HG03432 (cell line): ENCODE data around the gene TUBB2A.
"Not testable (repeated sequence)": the region's sequence is repeated elsewhere in the genome, so short reads cannot be mapped to it uniquely, and the experiment has no call there.

Source experiments
- ATAC-seq: cut with Tn5 transposase; IDR thresholded peaks from one replicate; pipeline ENCODE4 v1.9.1; 2021; ENCODE audit warnings: mild to moderate bottlenecking, moderate library complexity; ENCODE audit not compliant: unreplicated experiment

The TUBB2A gene

DNA sequence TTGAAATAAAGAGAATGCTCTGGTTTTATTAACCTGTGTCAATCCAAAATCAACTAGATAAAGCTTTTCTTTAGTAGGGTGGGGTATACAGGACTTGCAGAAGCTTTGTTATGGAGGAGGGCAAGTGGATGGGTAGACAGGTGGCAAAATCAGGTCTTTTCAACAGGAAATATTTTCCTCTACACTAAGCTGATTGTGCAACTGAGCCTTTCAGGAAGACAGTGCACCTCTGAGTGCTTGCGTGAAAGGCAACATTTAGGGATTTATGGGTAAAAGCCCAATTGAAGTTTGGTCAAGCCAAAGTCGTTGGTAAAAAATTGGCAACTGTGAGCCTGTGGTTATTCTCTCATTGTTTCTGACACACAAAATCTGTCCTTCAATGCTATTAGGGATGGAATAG, 23.8 kb upstream of the TUBB2A start:
- ATAC-seq, result no peak

DNA sequence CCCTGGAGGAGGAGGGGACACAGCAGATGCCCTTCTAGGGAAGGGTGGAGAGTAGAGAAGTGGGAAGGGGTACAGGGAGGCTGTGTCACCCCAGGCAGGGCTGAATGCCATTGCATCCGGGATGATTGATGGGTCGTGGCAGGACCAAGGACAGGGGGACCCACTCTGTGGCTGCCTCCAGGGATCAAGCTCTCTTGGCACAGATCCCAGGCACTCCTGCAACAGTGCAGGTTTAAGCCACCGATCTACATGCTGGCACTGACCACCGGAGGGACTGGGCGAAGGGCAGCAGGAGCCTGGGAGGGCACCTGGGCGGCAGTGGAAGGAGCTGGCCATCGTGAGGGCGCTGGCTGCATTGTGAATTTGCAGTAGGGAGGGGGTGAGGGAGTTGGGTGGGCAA, 22.6 kb upstream of the TUBB2A start:
- ATAC-seq, result not testable (repeated sequence)

DNA sequence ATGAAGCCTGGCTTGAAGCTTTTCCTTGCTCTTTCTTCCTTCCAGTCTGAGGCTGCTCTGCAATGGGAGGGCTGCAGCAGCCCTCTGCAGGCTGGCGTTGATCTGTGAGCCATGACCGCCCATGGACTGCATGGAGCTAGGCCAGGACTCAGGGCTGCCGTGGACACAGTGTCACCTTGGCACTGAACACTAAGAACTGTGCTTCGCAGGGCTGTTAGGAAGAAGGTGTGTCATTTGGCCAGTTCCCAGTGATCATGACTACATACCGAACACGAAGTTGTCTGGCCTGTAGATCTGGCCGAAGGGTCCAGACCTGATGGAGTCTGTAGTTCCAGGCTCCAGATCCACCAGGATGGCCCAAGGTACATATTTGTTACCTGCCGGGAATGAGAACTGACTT, 21.3 kb upstream of the TUBB2A start:
- ATAC-seq, result not testable (repeated sequence)

DNA sequence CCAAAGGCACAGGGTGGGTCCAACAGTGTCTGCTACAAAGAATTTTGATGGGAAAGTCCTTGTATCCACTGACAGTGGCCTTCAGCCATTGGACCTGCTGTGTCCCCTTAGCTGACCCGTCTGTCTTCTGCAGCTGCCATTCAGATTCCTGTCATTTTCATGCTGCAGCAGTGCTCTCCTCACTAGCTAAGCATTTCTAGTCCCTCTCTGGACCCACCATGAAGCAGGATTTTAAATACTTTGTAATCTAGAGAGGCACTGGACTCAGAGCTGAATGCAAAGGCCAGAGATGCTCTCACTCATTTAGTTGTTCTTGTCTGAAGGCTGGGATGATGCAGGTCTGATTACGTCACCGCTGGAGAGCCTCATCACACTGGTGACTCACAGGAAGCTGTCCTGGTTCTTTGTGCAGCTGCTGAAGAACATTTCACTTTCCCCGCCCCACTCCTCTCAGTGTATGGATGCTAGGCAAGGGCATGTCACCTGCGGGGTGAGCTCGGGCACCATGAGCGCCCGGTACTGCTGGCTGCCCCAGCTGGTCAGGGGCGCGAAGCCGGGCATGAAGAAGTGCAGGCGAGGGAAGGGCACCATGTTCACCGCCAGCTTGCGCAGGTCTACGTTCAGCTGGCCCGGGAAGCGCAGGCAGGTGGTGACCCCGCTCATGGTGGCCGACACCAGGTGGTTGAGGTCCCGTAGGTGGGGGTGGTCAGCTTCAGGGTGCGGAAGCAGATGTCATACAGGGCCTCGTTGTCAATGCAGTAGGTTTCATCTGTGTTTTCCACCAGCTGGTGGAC, 19.4 kb upstream of the TUBB2A start:
- no peak for ATAC-seq

GRCh38 chr6:3175715-3176402, 18.5 kb upstream of the TUBB2A start:
- no peak for ATAC-seq

DNA sequence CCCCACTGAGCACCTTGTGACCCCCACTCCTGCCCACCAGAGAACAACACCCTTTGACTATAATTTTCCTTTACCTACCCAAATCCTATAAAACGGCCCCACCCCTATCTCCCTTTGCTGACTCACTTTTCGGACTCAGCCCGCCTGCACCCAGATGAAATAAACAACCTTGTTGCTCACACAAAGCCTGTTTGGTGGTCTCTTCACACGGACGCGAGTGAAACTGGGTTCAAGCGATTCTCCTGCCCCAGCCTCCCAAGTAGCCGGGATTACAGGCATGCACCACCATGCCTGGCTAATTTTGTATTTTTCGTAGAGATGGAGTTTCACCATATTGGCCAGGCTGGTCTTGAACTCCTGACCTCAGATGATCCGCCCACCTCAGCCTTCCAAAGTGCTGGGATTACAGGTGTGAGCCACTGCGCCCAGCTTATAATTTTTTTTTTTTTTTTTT, 16.3 kb upstream of the TUBB2A start:
- ATAC-seq, result not testable (repeated sequence)

DNA sequence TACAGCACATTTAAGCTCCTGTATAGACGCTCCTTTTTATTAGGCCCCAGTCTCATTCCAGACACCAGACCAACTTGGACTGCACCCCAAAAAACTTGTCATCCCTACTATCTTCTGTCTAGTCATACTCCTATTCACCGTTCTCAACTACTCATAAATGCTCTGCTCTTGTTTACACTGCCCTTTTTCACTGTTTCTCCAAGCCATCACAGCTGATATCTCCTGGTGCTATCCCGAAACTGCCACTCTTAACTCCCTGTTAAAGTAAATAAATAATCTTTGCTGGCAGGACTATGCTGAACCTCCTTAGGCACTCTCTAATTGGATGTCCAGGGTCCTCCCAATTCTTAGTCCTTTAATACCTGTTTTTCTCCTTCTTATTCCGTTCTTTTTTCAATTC, 15.4 kb upstream of the TUBB2A start:
- not testable (repeated sequence) for ATAC-seq

DNA sequence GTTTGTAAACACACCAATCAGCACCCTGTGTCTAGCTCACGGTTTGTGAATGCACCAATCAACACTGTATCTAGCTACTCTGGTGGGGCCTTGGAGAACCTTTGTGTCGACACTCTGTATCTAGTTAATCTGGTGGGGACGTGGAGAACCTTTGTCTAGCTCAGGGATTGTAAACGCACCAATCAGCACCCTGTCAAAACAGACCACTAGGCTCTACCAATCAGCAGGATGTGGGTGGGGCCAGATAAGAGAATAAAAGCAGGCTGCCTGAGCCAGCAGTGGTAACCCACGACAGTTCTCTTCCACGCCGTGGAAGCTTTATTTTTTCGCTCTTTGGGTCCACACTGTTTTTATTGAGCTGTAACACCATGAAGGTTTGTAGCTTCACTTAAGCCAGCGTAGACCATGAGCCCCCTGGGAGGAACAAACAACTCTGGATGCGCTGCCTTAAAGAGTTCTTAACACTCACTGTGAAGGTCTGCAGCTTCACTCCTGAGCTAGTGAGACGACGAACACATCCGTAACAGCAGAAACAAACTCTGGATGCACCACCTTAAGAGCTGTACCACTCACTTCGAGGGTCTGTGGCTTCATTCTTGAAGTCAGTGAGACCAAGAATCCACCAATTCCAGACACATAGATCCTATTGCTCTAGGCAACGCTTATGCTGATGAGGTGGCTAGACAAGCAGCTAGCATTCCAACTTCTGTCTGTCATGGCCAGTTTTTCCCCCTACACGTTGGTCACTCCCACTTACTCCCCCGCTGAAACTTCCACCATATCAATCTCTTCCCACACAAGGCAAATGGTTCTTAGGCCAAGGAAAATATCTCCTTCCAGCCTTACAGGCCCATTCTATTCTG, 14.2 kb upstream of the TUBB2A start:
- ATAC-seq, result not testable (repeated sequence)

DNA sequence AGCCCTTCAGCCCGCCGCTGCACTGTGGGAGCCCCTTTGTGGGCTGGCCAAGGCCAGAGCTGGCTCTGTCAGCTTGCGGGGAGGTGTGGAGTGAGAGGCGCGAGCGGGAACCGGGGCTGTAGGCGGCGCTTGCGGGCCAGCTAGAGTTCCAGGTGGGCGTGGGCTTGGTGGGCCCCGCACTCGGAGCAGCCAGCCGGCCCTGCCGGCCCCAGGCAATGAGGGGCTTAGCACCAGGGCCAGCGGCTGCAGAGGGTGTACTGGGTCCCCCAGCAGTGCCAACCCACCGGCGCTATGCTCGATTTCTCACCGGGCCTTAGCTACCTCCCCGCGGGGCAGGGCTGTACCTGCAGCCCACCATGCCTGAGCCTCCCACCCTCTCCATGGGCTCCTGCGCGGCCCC, 13.3 kb upstream of the TUBB2A start:
- ATAC-seq, result not testable (repeated sequence)

- ATAC-seq, result not testable (repeated sequence)
These were observed 10.7 kb upstream of the TUBB2A start for GRCh38 chr6:3168046-3168445.

GRCh38 chr6:3166535-3167225, 9.3 kb upstream of the TUBB2A start:
- not testable (repeated sequence) for ATAC-seq

DNA sequence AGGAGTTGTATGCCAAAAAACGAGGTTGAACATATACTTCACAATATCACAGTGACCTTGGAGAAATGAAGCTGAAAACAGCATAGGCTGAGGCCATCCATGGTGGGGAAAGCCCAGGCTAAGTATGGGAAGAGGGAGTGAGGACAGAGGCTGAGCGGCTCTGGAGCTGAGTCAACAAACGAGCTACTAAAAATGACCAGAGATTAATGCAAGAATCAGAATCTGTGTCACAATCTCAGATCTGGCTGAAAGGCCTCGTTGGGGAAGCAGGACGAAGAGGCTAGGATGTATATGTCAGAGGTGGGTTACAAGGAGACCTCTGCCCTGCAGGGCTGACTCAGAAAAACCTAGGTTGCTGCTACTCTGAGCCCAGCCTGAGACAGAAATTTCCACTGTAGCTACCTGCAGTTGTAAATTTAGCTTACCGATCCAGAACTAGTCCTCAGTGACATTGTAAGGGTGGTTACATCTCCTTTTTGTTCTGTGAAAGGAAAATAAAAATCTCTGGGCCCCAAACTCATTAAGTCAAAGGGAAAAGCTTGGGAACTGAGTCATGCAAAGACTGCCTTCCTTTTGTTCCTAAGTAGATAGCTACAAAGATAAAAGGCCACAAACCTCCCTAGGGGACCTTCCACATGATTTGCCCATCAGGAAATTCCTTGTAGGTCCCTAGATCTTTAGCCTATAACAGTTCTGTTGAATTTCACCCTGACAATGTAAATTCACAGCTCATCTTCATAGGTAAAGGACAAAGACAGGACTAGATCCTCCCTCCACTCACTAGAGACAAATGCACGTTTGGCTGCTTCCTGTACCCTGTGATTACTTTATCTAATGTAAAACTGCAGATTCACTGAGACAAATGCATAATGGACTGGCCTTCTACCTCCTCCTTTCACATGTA, 8.5 kb upstream of the TUBB2A start:
- ATAC-seq, result no peak

GRCh38 chr6:3164388-3164787, 7.0 kb upstream of the TUBB2A start:
- no peak for ATAC-seq

DNA sequence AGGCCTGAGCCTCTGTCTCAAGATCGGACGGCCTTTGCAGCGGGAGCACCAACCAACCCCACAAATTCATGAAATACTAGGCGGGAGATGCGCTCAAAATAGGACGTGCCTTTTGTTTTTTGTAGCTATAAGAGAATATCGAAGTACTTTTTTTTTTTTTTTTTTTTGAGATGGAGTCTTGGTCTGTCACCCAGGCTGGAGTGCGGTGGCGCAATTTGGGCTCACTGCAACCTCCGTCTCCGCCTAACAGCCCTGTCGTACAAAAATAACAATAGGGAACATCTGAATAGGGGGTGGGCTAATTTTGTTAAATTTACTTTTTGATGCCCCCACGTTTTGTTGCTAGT, 5.9 kb upstream of the TUBB2A start:
- peak; percentile 26 for ATAC-seq

- peak; percentile 73 for ATAC-seq
These were observed 5.4 kb upstream of the TUBB2A start for GRCh38 chr6:3162565-3163247.

DNA sequence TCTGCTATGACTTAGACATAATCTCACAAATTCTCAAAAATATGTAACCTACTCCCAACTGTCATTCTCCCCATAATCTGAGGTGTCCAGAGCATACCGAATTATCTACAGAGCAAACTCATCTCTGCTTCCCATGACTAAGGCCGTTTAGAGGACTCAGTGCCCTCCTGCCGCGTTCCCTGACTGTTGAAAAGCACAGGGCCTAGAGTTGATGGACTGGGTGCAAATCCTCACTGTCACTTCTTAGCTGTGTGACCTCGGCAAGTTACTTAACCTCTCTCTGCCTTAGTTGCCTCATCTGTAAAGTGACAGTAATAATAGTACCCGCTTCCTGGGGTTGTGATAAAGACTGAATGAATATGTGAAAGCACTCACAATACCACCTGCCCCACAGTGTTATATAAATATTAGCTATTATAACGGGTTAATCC, 4.7 kb upstream of the TUBB2A start:
- ATAC-seq, result no peak

DNA sequence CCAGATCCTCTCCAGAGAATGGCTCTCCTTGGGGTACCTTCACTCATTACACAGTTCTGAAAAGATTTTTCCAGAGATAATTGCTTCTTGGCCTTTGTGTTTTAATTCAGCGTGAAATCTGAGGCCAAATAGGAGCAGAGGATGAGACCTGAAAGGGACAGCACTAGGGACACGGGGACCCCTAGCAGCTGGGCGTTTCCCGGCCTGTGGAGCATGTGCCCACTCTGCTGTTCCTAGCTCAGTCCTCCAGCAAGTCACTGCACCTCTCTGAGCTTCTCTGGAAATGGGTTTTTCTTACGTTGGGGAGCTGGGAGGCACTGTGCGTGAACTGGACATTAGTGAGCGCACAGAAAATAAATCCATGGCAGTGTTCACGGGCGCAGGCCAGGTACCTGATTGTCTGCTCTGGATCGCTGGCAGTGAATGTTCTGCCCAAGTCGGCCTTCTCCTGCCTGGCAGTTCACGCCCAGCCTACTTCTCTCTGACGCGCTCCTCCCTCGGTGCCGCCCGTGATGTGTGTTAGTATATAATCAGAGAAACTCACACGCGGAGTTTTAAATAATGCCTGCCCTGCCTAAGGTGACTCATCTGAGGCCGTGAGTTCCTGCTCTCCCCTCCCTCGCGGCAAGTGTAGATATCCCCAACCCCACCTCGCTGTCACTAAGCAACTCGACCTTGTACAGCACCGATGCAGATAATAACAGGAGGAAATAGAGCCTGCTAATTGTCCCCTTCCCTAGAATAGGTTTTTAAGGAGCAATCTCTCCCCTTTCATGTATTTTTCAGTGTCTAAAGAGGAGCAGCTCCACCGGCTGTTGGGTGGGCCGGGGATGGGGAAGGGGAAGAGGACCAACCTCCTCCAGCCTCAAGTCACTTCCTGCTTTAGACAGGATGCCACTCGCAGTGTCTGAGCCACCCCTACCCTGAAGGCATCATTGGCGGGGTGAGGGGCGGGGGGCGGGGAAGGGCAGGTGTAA, 2.7 kb upstream of the TUBB2A start:
- ATAC-seq, result no peak
